ENCODE data around the gene KDM2A.
"Not testable (repeated sequence)": the region's sequence is repeated elsewhere in the genome, so short reads cannot be mapped to it uniquely, and the experiment has no call there.

Gene KDM2A

DNA sequence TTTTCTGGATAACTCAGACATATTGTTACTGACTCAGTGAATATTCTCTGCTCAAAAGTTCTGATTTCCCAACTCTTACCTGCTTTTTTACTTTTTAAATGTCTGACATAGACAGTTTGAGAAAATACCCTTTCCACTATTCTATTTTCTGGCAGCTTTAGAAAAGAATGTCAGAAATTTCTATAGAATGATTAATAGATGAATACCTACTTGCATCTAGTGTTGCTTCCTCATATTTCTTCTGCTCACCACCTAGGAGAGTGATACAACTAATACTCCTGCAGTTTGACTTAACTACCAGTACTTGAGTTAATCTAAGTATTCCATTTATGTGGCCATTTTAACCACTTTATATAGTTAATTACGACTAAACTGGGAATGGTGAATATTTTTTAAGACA lies 55.2 kb downstream of the KDM2A start:
- DNase-seq: no peak

DNA sequence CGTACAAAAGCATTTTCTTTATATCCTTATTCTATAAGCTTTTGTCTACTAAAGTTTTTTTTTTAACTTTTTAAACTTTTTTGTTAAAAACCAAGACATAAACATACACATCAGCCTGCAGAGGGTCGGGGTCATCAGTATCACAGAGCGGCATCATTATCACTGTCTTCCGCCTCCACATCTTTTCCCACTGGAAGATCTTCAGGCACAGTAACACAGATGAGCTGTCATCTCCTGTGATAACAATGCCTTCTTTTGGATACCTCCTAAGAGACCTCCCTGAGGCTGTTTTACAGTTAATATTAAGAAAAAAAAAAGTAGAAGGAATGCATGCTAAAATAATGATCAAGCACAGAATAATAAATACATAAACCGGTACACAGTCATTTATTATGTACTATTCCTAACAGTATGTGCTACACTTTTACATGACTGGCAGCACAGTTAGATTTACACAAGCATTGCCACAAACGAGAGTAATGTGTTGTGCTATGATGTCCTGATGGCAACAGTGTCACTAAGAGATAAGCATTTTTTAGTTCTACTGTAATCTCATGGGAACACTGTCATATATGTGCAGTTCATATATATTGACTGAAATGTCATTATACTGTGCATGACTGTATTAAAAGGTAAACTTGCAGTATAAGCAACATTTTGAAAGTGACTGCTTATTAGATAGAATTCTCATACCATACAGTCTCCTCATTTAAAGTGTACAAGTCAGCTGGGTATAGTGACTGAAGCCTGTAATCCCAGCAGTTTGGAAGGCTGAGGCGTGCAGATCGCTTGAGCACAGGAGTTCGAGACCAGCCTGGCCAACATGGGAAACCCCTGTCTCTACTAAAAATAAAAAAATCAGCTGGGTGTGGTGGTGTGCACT lies 58.6 kb downstream of the KDM2A start:
- peak; percentile 84 for DNase-seq

DNA sequence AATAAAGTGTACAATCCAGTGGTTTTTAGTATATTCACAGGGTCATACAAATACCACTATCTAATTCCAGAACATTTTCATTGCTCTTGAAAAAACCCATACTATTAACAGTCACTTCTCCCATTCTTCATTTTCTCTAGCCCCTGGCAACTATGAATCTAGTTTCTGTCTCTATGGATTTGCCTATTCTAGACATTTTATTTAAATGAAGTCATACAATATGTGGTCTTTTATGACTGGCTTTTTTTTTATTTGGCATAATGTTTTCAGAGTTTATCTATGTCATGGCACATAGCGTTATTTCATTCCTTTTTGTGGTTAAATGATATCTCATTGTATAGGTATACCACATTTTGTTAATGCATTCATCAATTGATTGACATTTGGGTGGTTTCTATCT lies 59.4 kb downstream of the KDM2A start:
- peak; percentile 42 for DNase-seq

- peak; percentile 37 for DNase-seq
These were observed 59.8 kb downstream of the KDM2A start for GRCh38 chr11:67178878-67179277.

- DNase-seq: no peak
These were observed 60.9 kb downstream of the KDM2A start for GRCh38 chr11:67179892-67180490.

DNA sequence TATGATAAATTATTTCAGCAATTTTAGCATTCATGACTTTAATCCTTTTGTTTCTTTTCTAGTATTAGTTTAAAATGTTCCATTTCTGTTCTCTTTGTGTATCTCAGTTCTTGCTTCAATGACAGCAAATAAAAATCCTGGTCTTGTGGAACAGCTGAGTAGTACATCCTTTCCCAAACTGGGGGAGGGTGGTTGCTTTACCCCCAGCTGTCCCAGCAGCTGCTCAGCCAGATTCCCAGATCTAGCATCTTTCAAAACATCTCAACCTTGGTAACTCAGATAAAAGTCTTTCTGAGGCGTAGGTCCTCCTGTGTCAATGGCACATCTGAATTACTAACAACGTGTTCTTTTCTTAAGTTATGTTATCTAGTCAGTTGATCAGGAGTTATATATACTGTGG lies 75.0 kb downstream of the KDM2A start:
- no peak for DNase-seq

GRCh38 chr11:67195971-67196456 lies 77.0 kb downstream of the KDM2A start:
- peak; percentile 65 for DNase-seq

- no peak for DNase-seq
These were observed 78.5 kb downstream of the KDM2A start for GRCh38 chr11:67197606-67198005.

GRCh38 chr11:67198781-67199180 lies 79.7 kb downstream of the KDM2A start:
- not testable (repeated sequence) for DNase-seq

GRCh38 chr11:67199751-67200150 lies 80.7 kb downstream of the KDM2A start:
- no peak for DNase-seq

- no peak for DNase-seq
These were observed 83.0 kb downstream of the KDM2A start for GRCh38 chr11:67202028-67202427.

GRCh38 chr11:67204822-67205221 lies 85.8 kb downstream of the KDM2A start:
- no peak for DNase-seq

GRCh38 chr11:67209222-67209621 lies 90.2 kb downstream of the KDM2A start:
- not testable (repeated sequence) for DNase-seq

GRCh38 chr11:67211656-67212436 lies 92.8 kb downstream of the KDM2A start:
- peak; percentile 75 for DNase-seq

- DNase-seq: peak; percentile 23
These were observed 94.1 kb downstream of the KDM2A start for GRCh38 chr11:67213178-67213621.

GRCh38 chr11:67227726-67228125 lies 108.7 kb downstream of the KDM2A start:
- no peak for DNase-seq

GRCh38 chr11:67230406-67230805 lies 111.3 kb downstream of the KDM2A start:
- DNase-seq: no peak

DNA sequence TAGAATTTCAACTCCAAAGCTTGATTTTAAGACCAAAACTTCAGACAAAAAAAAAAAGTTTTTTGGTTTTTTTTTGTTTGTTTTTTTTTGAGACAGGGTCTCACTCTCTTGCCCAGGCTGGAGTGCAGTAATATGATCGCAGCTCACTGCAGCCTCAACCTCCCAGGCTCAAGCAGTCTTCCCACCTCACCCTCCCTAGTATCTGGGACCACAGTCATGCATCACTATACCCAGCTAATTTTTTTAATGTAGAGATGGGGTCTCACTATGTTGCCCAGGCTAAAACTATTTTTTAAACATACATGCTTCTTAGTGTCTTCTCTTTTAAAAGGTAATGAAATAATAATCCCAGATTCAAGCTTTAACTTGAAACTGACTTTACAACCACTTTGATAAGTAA lies 111.8 kb downstream of the KDM2A start:
- DNase-seq: no peak

- DNase-seq: no peak
These were observed 114.6 kb downstream of the KDM2A start for GRCh38 chr11:67233584-67234190.

DNA sequence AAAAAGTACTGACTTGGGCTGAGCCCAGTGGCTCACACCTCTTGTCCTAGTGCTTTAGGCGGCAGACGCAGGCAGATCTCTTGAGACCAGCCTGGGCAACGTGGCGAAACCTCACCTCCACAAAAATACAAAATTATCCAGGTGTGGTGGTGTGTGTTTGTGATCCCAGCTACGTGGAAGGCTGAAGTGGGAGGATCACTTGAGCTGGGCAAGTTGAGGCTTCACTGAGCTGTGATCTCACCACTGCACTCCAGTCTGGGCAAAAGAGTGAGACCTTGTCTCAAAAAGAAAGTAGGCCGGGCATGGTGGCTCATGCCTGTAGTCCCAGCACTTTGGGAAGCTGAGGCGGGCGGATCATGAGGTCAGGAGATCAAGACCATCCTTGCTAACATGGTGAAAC lies 115.5 kb downstream of the KDM2A start:
- DNase-seq: not testable (repeated sequence)

DNA sequence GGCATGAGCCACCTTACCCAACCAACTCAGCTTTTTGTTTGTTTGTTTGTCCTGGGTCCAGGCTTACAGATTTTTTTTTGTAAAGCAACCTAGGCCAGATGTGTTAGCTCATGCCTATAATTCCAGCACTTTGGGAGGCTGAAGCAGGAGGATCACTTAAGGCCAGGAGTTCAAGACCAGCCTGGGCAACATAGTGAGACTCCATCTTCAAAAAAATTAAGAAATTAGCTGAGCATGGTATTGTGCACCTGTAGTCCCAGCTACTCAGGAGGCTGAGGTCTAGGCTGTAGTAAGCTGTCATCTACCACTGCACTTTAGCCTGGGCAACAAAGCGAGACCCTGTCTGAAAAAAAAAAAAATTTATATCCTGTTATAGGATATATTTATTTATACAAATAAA lies 118.5 kb downstream of the KDM2A start:
- DNase-seq: no peak

GRCh38 chr11:67238894-67239782 lies 120.1 kb downstream of the KDM2A start:
- DNase-seq: no peak

Data from hematopoietic multipotent progenitor cell treated with erythropoietin and hydrocortisone succinate and interleukin-3 and kit ligand, for 6 days (in vitro differentiated cells).